ENCODE measurements around the gene DDR1. TPM values are rescaled to one million over a fixed set of nuclear protein-coding genes. Genes with fewer than 3 reads are reported as not detected.
A peak's percentile ranks its signal among the peaks of the same experiment; 100 is the strongest.

The DDR1 gene
- total RNA-seq, 1 experiment from 2014 or later, result 258 TPM

GRCh38 chr6:30907758-30908591 is 23.7 kb downstream of the DDR1 start, which contains the start of gene GTF2H4:
Gene GTF2H4, plus strand, starts transcription at chr6:30908207.
- Histone ChIP-seq H4K91ac (ENCODE audit: insufficient read length, low read depth, low read length) (no peak within 1 kb of the TSS), H3K4me1 (ENCODE audit: insufficient read depth, low read length) (peaks cover 4% of the 10 kb centered on the region; the same call in 1 of the 2 replicates), H2BK120ac (ENCODE audit: low read depth, low read length, poor library complexity, severe bottlenecking) (no peak within 1 kb of the TSS), H2AK5ac (ENCODE audit: insufficient read length, low read length) (no peak within 1 kb of the TSS), H3K27me3 (ENCODE audit: insufficient read depth, low read length) (no peaks in the 10 kb centered on the region), H2BK5ac (ENCODE audit: insufficient read length, low read length) (no peak within 1 kb of the TSS), H3K4me2 (ENCODE audit: insufficient read depth, insufficient read length, low read length) (peak within 1 kb of the TSS; percentile 100), H3K79me1 (ENCODE audit: insufficient read depth, low read depth, low read length, poor library complexity, severe bottlenecking) (no peaks in the 10 kb centered on the region), H2BK15ac (ENCODE audit: low read depth, low read length) (no peak within 1 kb of the TSS), H4K5ac (ENCODE audit: insufficient read length, low read depth, low read length) (no peak within 1 kb of the TSS), H2BK20ac (ENCODE audit: low read depth, low read length, poor library complexity, severe bottlenecking) (no peak within 1 kb of the TSS), H3K56ac (ENCODE audit: insufficient read length, low read depth, low read length) (no peak within 1 kb of the TSS), H4K20me1 (ENCODE audit: control insufficient read depth, insufficient read depth, insufficient read length) (no peaks in the 10 kb centered on the region), H3K79me2 (ENCODE audit: insufficient read depth, low read length) (peaks cover 2% of the 10 kb centered on the region; the same call in 1 of the 2 replicates), H3K23ac (ENCODE audit: insufficient read length, low read depth, low read length) (no peak within 1 kb of the TSS), H3K9ac (ENCODE audit: extremely low read depth, insufficient read length, low read length) (peak within 1 kb of the TSS; percentile 95), H3K4ac (ENCODE audit: low read depth, low read length) (no peak within 1 kb of the TSS), H3K18ac (ENCODE audit: insufficient read length, low read depth, low read length) (no peak within 1 kb of the TSS), H2AFZ (ENCODE audit: low read length) (peak within 1 kb of the TSS; percentile 76), H3T11ph (ENCODE audit: low read length) (no peak within 1 kb of the TSS), H2BK12ac (ENCODE audit: insufficient read length, low read depth, low read length) (no peak within 1 kb of the TSS), H3K27ac (ENCODE audit: insufficient read length, low read depth, low read length) (no peak within 1 kb of the TSS), H3K9me3 (ENCODE audit: control insufficient read depth, low read depth, low read length) (no peaks in the 10 kb centered on the region), H4K8ac (replicated peaks; ENCODE audit: insufficient read length, low read depth, low read length) (no peak within 1 kb of the TSS), H3K14ac (ENCODE audit: insufficient read depth, low read length) (0 out of 2 replicates have a peak within 1 kb of the TSS, but pooled peaks have one; percentile 3), H3K23me2 (ENCODE audit: insufficient read length, low read depth, low read length, poor library complexity, severe bottlenecking) (peaks cover 7% of the 10 kb centered on the region)
- H3K36me3 Mint-ChIP-seq (ENCODE audit: insufficient read depth in 1 of 3, low read depth in 3 of 3), result peaks cover 24 to 40% (median 38%) of the 10 kb centered on the region in 3 experiments
- TF ChIP-seq CTCF (conservative IDR thresholded peaks at IDR 0.05), result no peak
- peak; percentile 99 for DNase-seq
- no peaks in the 10 kb centered on the region; the same call in 1 of the 2 replicates for H3K27me3 Mint-ChIP-seq (ENCODE audit: low read depth)
- H3K4me1 Mint-ChIP-seq, result peaks cover 14 to 23% of the 10 kb centered on the region in 2 experiments
- whole genome bisulfite sequencing (ENCODE audit: extremely low coverage, insufficient read length, low lambda C conversion rate), result no CpG with 5 or more reads among the region's 49 CpGs
- H3K4me3 Mint-ChIP-seq, result peak within 1 kb of the TSS; percentile 99 to 100
- no peaks in the 10 kb centered on the region for H3K9me3 Mint-ChIP-seq
- peak within 1 kb of the TSS in 2 of 3 experiments; percentile 88 to 91; a peak in 6 of 7 replicates for H3K27ac Mint-ChIP-seq

Data from H9 (cell line).